ENCODE results near the gene CLCN7.

- TF ChIP-seq CTCF (IDR thresholded peaks at IDR 0.05) = no peak
- no peak for TF ChIP-seq YY1 (IDR thresholded peaks at IDR 0.05; ENCODE audit: low read depth)
- no peak for TF ChIP-seq TCF12 (IDR thresholded peaks at IDR 0.05)
- TF ChIP-seq, protein P1, sequence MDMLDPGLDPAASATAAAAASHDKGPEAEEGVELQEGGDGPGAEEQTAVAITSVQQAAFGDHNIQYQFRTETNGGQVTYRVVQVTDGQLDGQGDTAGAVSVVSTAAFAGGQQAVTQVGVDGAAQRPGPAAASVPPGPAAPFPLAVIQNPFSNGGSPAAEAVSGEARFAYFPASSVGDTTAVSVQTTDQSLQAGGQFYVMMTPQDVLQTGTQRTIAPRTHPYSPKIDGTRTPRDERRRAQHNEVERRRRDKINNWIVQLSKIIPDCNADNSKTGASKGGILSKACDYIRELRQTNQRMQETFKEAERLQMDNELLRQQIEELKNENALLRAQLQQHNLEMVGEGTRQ (IDR thresholded peaks at IDR 0.05; ENCODE audit: borderline replicate concordance, low read depth, low read length) = no peak
- TF ChIP-seq SMC3 (IDR thresholded peaks at IDR 0.05; ENCODE audit: low read depth, low read length) = no peak
Observed at GRCh38 chr16:1485847-1486496, 11.1 kb upstream of the CLCN7 start.

Data from SK-N-SH (cell line).